TTC549 (cell line): ENCODE results near the gene CHMP6.

Experiments used
- FAIRE-seq: peaks from 2 replicates; lab custom pipeline; 2012; peaks lifted over from hg19 to GRCh38; lab: Jason Lieb, UNC

CHMP6 gene

DNA sequence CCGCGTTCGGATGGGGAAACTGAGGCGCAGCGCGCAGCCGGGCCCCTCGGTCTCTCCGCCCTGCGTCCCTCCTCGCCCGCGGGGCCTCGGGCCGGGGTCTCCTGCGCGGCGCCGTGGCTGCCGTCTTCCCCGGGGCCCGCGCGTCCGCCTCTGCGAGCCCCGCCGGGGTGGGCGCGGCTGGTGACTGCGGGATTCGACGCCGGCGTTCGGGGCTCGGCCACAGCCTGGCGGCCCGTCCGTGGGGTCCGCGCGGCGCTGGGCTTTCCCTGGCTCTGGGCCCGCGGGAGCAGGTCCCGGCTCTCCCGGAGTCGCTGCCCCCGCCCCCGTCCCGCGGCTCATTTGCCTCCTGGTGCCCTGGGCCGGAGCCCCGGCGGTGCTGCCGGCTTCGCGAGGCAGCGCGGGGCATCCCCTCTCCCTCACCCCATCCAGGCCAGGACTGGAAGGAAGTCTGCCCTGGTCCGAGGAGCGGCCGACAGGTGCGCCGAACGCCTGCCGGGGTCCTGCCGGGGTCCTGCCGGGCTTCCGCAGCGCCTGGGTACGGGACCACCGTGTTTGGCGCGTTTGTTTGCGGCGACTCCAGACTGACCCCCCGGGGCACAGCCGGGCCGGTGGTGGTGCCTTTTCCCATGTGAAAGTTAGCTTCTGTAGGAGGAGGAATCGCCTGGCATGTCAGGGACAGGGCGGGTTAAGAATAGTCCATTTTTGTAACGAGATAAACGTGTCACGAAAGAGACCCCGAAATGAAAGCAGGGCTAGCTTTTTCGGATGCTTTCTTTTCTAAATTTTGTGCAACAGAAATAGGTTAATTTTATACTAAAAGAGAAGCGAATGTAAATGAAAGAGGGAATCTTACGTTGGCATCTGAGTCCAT lies 671 bp downstream of the CHMP6 start:
- no peak for FAIRE-seq

DNA sequence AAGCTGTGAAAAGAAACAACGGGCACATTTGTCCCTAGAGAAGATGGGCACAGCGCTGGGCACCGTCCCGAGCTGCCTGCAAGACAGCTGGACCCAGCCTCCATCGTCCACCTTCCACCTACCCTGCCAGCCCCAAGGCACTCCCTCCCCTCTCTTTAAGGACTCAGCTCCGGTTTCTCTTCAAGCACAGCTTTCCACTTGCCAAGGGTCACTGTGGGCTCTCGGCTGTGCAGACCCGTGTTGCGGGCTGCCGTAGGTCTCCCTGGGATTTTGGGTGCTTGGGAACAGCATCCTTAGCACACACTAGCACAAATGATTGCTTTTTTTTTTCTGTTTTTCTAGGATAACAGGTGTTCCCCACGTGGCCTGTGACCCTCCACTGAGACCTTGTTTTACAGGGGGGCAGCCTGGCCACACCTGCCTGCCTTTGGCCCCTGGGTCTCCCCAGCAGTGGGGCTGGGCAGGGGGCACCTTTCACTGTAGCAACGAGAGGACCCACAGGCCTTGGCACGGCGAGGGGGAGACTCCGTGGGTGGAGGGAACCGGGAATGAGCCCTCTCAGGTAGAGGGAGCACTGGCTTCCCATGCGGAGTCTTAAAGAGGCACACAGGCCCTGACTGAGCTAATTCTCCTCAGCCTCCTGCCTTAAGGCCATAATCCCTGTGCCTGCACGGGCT lies 1.4 kb downstream of the CHMP6 start:
- no peak for FAIRE-seq

- no peak for FAIRE-seq
Measured at GRCh38 chr17:80995131-80995530, 3.5 kb downstream of the CHMP6 start.

GRCh38 chr17:80996422-80997305 lies 5.0 kb downstream of the CHMP6 start:
- no peak for FAIRE-seq

DNA sequence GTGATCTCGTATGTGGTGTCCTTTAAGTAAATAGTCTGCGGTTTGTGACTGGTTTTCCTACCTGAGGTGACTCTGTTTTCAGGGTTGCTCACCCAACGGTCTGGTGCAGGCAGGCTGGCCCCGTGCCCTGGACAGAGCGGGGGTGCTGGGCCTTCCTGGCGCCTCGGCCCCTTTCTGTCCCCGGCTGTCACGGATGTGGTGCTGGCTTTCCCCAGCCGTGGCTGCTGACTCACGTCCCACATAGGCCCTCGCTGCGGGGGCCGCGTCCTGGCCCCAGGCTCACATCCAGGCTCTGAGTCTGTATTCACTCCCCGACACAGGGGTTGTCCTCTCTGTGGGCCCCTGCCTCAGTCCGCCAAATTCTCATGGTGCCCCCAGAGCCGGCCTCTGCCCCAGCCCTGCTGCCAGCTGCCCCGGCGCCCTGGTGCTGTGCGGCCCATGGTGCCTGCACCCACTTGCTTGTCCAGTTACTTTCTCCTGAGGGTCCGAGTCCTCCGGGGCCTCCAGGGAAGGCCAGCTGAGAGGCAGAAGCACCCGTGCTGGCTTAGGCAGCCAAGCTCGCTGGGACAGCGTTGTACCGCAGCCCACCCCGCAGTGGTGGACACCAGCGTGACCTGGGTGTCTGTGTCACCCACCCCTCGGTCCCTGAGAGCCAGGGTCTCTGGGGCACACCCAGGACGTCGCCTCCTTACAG lies 5.9 kb downstream of the CHMP6 start:
- no peak for FAIRE-seq

- FAIRE-seq = no peak
Measured at GRCh38 chr17:80998118-80998747, 6.6 kb downstream of the CHMP6 start.

DNA sequence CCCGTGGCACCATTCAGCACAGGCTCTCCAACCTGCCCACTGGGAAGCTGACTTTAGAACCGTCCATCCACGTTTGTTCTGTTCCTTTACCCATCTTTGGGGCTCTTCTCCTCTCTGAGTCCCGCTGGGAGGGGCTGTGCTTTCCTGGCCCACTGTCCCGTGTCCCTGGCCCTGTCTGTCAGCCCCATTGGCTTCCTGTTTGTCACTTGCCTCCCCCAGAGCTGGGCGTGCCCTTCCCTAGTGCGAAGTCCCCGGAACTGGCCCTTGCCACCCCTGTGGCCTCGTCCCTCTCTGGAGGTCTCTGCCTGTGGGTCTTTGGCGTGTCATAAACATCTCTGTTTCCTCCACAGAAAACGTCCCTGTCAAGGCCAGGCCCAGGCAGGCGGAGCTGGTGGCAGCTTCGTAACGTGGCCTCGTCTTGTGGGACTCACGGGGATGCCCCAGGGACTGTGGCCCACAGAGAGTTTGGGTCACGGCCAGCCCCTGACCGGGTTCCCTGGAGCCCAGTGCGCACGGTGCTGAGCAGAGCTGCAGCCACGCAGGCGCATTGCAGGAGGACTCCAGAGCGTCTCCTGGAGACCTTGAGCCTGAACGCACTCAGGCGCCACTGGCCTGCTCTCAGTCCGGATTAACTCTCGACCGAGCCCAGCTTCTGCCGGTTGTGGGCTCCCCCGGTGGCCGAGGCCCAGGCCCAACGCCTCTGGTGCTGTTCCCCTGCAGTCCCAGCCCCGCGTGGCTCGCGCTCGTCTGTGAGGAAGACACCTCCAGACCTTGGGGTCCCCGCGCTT lies 7.3 kb downstream of the CHMP6 start:
- FAIRE-seq = no peak

DNA sequence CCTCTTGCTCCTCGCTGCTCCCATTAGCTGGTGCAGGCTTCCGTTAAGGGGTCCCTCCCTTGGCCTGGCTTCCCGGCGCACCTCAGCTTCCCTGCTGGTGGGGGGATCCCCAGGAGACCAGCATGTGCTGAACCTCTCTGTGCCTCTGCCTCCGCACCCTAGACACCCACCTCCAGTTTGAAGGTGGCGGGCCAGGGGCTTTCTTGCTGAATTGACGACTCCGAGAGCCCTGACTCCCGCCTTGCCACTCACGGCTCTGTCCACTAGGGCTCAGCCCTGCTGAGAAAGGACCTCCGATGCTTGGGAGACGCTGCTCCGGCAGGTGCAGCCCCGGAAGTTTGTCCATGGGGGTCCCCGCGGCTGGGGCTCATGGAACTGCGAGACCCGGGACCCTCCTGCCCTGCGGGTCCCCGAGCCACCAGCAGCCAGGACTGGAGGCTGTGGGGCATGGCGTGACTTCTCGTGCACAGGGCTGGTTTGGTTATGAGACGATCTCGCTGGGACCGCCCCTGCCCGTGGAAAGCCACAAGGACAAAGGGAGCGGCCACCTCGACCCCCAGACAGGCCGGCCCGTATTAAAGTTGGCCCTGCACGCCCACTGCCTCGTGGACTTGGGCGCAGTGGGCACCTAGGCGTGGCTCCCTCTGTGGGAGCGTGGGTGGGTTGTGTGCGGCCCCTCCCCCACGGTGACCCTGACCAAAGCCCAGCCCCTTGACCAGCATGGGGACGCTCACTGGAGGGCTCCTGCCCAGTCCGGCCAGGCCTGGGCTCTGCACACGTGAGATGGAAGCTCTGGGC lies 8.1 kb downstream of the CHMP6 start:
- FAIRE-seq = no peak

- FAIRE-seq = no peak
Measured at GRCh38 chr17:81000334-81000630, 8.6 kb downstream of the CHMP6 start.

- no peak for FAIRE-seq
Measured at GRCh38 chr17:81000631-81001357, 9.2 kb downstream of the CHMP6 start.

DNA sequence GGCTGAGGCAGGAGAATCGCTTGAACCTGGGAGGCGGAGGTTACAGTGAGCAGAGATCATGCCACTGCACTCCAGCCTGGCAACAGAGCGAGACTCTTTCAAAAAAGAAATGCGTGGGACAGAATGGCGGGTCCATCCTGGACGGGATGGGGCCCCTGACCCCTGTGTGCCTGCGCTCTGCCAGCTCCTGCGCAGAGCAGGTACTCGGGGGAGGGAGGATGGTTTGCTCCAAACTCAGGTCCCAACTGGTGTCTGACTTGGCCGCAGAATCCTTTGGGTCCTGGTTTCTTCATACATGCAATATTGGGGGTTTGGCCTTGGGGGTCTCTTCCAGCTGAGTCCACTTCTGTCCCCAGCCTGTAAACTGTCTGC lies 10.4 kb downstream of the CHMP6 start:
- no peak for FAIRE-seq

DNA sequence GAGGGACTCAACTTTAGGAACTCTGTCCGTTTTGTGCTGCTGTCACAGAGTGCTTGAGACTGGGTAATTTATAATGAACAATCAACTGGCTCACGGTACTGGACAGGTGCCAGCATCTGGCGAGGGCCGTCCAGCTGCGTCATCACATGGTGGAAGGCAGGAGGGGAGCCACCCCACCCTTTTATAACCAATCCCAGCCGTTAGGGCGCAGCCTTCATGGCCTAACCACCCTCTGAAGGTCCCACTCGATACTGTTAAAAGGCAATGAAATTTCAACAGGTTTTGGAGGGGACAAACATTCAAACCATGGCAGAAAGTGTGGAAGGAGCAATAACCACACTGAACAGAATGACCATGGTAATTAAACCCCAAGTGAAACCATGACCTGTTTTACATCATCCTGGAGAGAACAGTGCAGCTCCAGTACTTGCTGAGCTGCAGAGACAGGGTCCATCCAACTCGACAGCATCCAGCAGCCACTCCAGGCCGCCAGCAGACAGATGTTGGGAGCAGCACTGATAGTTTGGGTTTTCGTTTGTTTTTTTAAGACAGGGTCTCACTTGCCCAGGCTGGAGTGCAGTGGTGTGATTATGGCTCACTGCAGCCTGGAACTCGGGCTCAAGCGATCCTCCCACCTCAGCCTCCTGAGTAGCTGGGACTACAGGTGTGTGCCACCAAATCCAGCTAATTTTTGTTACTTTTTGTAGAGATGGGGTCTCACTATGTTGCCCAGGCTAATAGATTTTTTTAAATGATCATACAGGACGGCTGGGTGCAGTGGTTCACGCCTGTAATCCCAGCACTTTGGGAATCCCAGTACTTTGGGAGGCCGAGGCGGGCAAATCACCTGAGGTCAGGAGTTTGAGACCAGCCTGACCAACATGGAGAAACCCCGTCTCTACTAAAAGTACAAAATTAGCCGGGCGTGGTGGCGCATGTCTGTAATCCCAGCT lies 11.0 kb downstream of the CHMP6 start:
- no peak for FAIRE-seq

DNA sequence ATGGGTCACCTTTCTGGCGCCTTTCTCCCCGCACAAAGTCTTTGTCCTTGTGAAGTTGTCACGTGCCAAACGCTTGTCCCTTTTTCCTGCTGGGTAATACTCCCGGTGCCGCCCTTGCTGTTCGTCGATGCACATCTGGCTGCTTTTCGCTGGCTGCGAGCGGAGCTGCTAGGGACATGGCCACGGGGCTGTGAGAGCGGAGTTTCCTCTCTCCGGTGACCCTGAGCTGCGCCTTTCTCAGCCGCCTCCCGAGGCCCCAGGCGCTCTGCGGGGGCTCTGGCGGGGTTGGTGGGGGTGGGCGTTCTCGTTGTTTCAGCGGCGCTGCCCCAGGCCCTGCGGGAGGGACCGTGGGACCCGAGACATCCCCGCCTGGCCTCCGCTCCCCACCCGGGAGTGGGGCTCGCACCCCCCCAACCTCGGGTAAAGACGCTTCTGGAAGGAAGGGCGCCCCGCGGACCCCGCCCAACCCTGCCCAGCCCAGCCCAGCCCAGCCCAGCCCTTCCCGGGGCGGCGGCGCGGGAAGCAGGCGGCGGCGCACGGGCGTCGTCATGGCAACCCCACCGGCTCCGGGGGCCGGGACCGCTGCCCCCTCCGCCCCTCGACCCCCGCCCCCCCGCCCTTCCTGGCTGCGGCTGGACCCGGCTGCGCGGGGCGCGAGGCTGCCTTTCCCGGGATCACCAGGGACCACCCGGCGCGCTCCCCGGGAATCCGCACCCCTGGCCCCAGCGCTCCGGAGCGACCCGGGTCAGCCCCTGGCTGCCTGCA lies 12.3 kb downstream of the CHMP6 start:
- no peak for FAIRE-seq

DNA sequence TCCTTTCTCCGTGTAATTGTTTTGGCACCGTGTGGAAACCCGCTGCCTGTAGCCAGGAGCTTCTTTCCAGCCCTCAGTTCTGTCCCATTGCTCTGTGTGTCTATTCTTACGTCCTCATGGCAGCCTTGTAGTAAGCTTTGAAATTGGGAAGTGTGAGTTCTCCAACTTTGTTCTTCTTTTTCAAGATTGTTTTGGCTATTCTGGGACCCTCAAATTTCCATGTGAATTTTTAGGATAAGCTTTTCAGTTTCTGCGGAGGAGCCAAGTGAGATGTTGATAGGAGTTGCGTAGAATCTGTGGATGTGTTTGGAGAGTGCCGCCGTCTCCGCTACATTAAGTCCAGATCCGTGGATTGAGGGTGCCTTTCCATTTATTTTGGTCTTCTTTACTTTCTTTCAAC lies 15.2 kb downstream of the CHMP6 start:
- FAIRE-seq = no peak

- FAIRE-seq = no peak
Measured at GRCh38 chr17:81008140-81008539, 16.5 kb downstream of the CHMP6 start.

DNA sequence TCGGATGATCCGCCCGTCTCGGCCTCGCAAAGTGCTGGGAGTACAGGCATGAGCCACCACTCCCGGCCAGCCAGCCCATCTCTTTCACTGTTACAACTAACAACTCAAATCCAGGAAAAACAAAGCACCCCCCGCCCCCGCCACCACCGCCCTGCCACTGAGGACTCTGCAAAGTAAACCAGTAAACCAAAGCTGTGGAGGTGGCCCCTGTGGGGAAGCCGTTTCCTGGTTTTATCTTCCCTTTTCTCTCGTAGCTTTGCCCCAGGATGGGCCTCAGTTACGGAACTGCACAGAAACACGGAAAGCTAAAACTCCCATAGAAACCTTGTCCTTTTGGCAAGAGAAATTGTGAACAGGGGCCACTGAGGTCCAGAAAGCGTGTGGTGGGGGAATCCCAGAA lies 17.5 kb downstream of the CHMP6 start:
- FAIRE-seq = no peak

GRCh38 chr17:81010935-81011334 lies 19.3 kb downstream of the CHMP6 start:
- no peak for FAIRE-seq

GRCh38 chr17:81011951-81012350 lies 20.3 kb downstream of the CHMP6 start:
- no peak for FAIRE-seq
